GM19395 (cell line): ENCODE results near the gene CSNK1G3.
"Not testable (repeated sequence)": the region's sequence is repeated elsewhere in the genome, so short reads cannot be mapped to it uniquely, and the experiment has no call there.

Experiments
- ATAC-seq: cut with Tn5 transposase; IDR thresholded peaks from one replicate; pipeline ENCODE4 v1.9.1; 2021; ENCODE audit warnings: mild to moderate bottlenecking, moderate library complexity; ENCODE audit not compliant: unreplicated experiment

The CSNK1G3 gene

GRCh38 chr5:123636006-123636405, 124.0 kb downstream of the CSNK1G3 start:
- no peak for ATAC-seq

- not testable (repeated sequence) for ATAC-seq
Observed at GRCh38 chr5:123637028-123637427, 125.1 kb downstream of the CSNK1G3 start.

GRCh38 chr5:123639244-123639643, 127.3 kb downstream of the CSNK1G3 start:
- ATAC-seq, result no peak

- ATAC-seq, result no peak
Observed at GRCh38 chr5:123645024-123645603, 133.1 kb downstream of the CSNK1G3 start.

GRCh38 chr5:123647066-123647465, 135.1 kb downstream of the CSNK1G3 start:
- ATAC-seq, result no peak

GRCh38 chr5:123651234-123651633, 139.3 kb downstream of the CSNK1G3 start:
- ATAC-seq, result no peak

- no peak for ATAC-seq
Observed at GRCh38 chr5:123659011-123659410, 147.0 kb downstream of the CSNK1G3 start.

- no peak for ATAC-seq
Observed at GRCh38 chr5:123659495-123659894, 147.5 kb downstream of the CSNK1G3 start.

GRCh38 chr5:123664961-123665360, 153.0 kb downstream of the CSNK1G3 start:
- ATAC-seq, result no peak

GRCh38 chr5:123665822-123666371, 153.9 kb downstream of the CSNK1G3 start:
- ATAC-seq, result no peak
